MV-4-11 (cell line): ENCODE results near the gene CCDC182.

Experiments used
- DNase-seq: peaks from one replicate; lab custom pipeline; 2025; lab: John Stamatoyannopoulos, UW

The CCDC182 gene

DNA sequence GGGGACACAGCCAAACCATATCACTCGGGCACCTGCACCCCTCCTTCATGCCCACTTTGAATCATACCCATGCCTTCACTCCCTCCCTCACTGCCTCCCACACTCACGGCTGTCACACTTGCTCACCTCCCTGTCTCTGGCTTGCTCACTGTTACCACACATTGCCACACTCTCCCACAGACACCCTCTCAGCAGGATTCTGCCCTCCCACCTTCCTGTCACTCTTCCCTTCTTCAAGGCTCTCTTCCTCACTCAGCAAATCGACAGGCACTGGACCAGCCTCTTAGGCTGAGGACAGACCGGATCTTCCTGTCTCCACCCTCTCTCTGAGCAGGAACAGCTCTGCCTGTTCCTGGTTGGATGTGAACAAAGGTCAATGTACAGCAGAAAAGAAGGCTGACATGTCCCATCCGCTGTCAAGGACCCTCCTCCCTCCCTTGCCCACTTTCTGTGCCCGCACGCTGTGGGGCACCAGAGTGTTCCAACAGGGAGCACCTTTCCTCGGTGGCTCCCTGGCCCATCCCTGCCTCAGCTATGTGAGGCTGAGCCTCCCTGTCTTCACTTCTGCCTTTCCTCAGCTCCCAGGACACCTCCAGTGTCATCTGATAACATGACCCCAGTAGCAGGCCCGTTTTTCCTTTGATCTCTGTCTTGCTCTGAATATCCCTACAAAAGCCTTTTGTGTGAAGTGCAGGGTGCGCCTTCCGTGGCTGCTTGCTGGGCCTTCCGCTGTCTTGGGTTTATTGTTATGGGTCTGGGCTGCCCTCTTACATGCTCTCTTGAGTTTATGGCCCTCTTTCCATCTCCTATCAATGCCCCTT lies 47.0 kb downstream of the CCDC182 start:
- DNase-seq = peak; percentile 68

DNA sequence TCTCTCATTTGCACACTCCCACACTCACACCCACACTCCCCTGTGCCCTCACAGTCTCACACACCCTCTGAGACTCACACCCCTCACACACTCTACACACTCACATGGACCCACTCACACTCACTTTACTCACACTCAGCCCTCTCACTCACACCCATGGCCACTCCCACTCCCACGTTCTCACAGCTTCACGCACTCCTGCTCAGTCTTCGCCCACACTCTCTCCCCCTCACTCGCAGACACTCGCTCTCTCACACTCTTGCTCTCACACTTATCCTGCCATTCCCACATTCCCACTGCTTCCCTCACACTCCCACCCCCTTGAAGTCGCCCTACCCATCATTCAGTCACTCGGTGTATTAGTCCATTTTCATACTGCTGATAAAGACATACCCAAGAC lies 47.9 kb downstream of the CCDC182 start:
- no peak for DNase-seq

DNA sequence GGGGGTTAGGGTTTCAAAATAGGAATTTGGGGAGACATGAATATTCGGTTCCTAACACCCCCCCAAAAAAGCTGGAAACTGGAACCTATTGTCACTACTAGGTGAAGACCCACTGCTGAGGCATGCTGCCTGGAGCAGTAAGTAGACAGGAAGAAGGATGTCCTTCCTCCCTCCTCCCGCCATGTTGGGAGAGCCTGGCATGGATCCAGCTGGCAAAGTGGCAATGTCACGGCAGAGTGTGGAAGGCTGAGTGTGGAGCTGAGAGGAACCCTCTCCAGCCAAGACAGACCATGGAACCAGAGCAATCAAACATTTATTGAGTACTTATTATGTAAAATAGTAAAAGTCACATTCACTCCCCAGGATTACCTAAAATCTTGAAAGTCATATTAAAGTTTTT lies 49.0 kb downstream of the CCDC182 start:
- no peak for DNase-seq
